ENCODE results near the gene LIME1. TPM values are rescaled to one million over a fixed set of nuclear protein-coding genes. Genes with fewer than 3 reads are reported as not detected.
A peak's percentile ranks its signal among the peaks of the same experiment; 100 is the strongest.

LIME1 gene
- total and polyA plus RNA-seq, 12 donors: 0.22 to 103 (median 8.4) TPM

DNA sequence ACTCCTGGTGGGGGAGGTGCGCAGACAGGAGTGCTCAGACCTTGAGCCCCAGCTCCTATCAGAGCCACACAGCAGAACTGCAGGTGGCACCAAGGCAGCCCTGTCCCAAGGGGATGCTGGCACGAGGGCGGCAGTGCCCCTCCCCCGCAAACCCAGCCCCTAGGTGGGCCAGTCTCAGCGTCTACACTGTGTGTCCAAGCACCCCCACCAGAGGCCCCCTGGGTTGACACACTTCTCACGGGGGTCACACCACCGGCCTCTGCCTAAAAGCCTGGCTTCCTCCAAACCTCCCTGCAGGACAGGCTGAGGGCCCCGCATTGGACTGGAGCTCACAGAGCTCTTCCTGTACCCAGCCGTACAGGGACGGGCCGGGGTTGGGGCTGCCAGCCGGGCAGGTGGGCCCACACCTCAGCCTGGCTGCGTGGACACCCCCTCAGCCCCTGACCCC, 11.2 kb downstream of the LIME1 start:
- WGBS, 4 donors: 47 to 90% (median 53%) methylated on average over 2 to 13 of the region's 13 CpGs
- DNase-seq: peak in 1 of 7 donors; percentile 18
- Histone ChIP-seq H3K9me3 (replicated peaks in 1 of 3) (no peaks in the 10 kb centered on the region), H3K4me3 (no peak overlapping the region), H3K36me3 (replicated peaks in 1 of 2) (peaks cover 0 to 17% of the 10 kb centered on the region in 2 donors), H3K27me3 (no peaks in the 10 kb centered on the region), H3K27ac (peak overlapping the region in 1 of 5 donors; percentile 60), H3K4me1 (replicated peaks in 1 of 2) (peaks cover 0 to 7% of the 10 kb centered on the region in 2 donors)
- intact Hi-C loops (cut with DNase I): no loop called here
- TF ChIP-seq, protein P1, sequence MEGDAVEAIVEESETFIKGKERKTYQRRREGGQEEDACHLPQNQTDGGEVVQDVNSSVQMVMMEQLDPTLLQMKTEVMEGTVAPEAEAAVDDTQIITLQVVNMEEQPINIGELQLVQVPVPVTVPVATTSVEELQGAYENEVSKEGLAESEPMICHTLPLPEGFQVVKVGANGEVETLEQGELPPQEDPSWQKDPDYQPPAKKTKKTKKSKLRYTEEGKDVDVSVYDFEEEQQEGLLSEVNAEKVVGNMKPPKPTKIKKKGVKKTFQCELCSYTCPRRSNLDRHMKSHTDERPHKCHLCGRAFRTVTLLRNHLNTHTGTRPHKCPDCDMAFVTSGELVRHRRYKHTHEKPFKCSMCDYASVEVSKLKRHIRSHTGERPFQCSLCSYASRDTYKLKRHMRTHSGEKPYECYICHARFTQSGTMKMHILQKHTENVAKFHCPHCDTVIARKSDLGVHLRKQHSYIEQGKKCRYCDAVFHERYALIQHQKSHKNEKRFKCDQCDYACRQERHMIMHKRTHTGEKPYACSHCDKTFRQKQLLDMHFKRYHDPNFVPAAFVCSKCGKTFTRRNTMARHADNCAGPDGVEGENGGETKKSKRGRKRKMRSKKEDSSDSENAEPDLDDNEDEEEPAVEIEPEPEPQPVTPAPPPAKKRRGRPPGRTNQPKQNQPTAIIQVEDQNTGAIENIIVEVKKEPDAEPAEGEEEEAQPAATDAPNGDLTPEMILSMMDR (IDR thresholded peaks at IDR 0.05): no peak
- TF ChIP-seq POLR2A (IDR thresholded peaks at IDR 0.05): no peak

DNA sequence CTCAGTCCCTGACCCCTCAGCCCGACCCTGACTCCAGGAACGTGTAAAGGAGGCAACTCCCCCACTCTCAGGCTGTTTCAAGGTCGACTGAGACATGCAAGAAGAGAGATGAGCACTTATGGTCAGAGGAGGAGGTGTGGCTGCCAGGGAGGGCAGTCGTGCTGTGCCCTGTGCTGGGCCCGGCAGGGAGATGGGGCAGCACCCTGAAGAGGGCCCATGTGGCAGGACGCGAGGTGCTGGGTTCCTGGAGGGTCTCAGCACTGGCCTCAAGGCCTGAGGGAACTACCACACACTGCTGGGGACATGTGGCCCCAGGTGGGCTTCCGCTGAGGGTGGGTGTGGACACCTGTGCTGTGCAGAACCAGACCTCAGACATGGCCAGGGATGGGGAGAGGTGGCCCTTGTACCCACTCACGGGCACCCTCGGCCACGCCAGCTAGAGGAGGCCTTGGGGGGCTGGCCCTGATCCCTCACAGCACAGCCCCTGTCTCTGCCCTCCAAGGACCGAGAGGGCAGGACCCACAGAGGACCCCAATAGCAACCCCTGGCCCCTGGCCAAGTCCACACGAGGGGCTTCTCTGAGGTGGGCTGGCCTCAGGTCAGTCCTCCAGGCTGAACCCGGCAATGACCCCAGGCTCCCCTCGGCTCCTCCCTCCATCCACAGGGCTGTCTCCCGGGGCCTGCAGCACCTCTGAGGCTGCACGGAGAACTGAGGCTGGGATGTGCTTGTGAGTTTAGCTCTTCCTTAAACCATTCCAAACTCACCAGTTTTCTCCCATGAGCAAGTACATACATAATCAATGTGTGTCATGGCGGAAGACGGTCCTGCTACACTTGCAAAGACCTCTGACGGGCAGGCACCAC, 11.8 kb downstream of the LIME1 start:
- DNase-seq: peak in 2 of 7 donors; percentile 32 to 47
- intact Hi-C loops (cut with DNase I): no loop called here
- no peak overlapping the region for H3K4me3 ChIP-seq

DNA sequence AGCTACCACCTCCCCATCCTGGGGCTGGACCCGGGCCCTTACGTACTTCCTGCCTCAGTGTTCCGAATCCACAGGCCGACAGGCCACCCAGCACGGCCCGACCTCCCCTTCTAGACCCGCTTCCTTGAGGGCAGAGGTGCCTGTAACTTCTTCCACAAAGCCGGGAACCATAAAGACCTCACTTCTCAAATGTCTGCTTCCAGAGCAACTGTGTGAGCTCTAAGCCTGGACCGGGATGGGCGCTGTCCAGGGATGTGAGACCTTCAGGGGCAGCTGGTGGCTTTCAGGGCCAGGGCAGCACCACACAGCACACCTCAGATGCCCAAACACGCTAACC, 12.4 kb downstream of the LIME1 start:
- H3K27me3 ChIP-seq: no peaks in the 10 kb centered on the region
- TF ChIP-seq, protein P1 (IDR thresholded peaks at IDR 0.05): no peak
- TF ChIP-seq POLR2A (IDR thresholded peaks at IDR 0.05): no peak
- intact Hi-C loops (cut with DNase I): no loop called here
- no peak overlapping the region for H3K4me3 ChIP-seq
- H3K4me1 ChIP-seq (replicated peaks in 1 of 2): peaks cover 0 to 7% of the 10 kb centered on the region in 2 donors
- H3K36me3 ChIP-seq (replicated peaks in 1 of 2): peaks cover 0 to 6% of the 10 kb centered on the region in 2 donors
- no peak overlapping the region for H3K27ac ChIP-seq
- no peak for DNase-seq
- H3K9me3 ChIP-seq (replicated peaks in 1 of 3): no peaks in the 10 kb centered on the region
- 83 to 90% (median 87%) methylated on average over 3 to 11 of the region's 11 CpGs for WGBS, 4 donors

More for the DNA sequence above, 11.8 kb downstream of the LIME1 start:
- WGBS, 4 donors: 67 to 98% (median 69%) methylated on average over 5 to 20 of the region's 20 CpGs
- Histone ChIP-seq H3K27me3 (no peaks in the 10 kb centered on the region), H3K27ac (peak overlapping the region in 1 of 5 donors; percentile 60), H3K36me3 (replicated peaks in 1 of 2) (peaks cover 0 to 11% of the 10 kb centered on the region in 2 donors), H3K4me1 (replicated peaks in 1 of 2) (peaks cover 0 to 7% of the 10 kb centered on the region in 2 donors), H3K9me3 (replicated peaks in 1 of 3) (no peaks in the 10 kb centered on the region)
- TF ChIP-seq, protein P1 (IDR thresholded peaks at IDR 0.05): no peak
- no peak for TF ChIP-seq POLR2A (IDR thresholded peaks at IDR 0.05)

DNA sequence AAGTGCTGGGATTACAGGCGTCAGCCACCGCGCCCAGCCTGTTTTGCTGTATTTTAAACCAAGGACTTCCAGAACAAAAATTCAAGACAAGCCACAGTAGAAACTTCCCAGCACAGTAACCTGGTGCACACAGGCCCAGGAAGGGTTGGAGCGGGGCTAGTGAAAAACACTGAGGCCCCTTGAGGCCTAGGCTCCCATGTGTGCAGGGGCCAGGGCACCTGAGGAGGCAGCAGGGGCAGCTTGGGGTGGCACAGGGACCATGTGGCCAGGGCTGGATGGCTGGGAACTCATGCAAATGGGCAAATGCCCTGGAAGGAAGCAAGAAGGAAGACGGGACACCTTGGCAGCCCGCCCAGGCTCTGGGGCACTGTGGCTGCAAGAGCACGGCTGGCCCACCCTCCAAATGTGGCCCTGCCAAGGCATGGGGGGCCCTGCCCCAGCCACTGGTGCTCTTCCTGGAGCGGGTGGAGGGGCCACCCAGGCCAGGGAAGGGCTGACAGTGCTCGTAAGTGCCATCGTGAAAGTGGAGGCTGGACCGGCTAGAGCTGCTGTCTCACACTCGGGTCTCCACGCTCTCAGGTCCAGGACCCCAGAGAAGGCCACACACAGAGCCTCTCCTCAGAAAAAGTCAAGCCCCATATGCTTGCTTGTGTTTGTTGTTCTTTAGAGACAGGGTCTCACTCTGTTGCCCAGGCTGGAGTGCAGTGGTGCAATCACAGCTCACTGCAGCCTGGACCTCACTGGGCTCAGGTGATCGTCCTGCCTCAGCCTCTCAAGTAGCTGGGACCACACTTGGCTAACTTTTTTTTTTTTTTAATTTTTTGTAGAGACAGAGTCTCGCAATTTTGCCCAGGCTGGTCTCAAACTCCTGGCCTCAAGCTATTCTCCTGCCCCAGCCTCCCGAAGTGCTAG, 13.4 kb downstream of the LIME1 start:
- intact Hi-C loops (cut with DNase I): no loop called here
- TF ChIP-seq POLR2A (IDR thresholded peaks at IDR 0.05): no peak
- TF ChIP-seq, protein P1 (IDR thresholded peaks at IDR 0.05): no peak
- H3K4me1 ChIP-seq (replicated peaks in 1 of 2): peaks cover 0 to 7% of the 10 kb centered on the region in 2 donors
- H3K36me3 ChIP-seq (replicated peaks in 1 of 2): peaks cover 0 to 6% of the 10 kb centered on the region in 2 donors
- 90 to 95% (median 92%) methylated on average over 12 to 16 of the region's 16 CpGs for WGBS, 4 donors
- no peaks in the 10 kb centered on the region for H3K9me3 ChIP-seq (replicated peaks in 1 of 3)
- H3K27ac ChIP-seq: no peak overlapping the region
- peak in 1 of 7 donors; percentile 32 for DNase-seq
- no peak overlapping the region for H3K4me3 ChIP-seq
- no peaks in the 10 kb centered on the region for H3K27me3 ChIP-seq
